GM20431 (cell line): ENCODE results near the gene PAFAH1B1.
"Not testable (repeated sequence)": the region's sequence is repeated elsewhere in the genome, so short reads cannot be mapped to it uniquely, and the experiment has no call there.

Experiments
- in situ Hi-C: fragments of 300-500 bp; cut with MseI, MboI; formaldehyde crosslinking; loops from one replicate; pipeline ENCODE4 v1.15.0; 2020; ENCODE audit warnings: low sequenced_read_pairs; ENCODE audit not compliant: unreplicated experiment

Gene PAFAH1B1

DNA sequence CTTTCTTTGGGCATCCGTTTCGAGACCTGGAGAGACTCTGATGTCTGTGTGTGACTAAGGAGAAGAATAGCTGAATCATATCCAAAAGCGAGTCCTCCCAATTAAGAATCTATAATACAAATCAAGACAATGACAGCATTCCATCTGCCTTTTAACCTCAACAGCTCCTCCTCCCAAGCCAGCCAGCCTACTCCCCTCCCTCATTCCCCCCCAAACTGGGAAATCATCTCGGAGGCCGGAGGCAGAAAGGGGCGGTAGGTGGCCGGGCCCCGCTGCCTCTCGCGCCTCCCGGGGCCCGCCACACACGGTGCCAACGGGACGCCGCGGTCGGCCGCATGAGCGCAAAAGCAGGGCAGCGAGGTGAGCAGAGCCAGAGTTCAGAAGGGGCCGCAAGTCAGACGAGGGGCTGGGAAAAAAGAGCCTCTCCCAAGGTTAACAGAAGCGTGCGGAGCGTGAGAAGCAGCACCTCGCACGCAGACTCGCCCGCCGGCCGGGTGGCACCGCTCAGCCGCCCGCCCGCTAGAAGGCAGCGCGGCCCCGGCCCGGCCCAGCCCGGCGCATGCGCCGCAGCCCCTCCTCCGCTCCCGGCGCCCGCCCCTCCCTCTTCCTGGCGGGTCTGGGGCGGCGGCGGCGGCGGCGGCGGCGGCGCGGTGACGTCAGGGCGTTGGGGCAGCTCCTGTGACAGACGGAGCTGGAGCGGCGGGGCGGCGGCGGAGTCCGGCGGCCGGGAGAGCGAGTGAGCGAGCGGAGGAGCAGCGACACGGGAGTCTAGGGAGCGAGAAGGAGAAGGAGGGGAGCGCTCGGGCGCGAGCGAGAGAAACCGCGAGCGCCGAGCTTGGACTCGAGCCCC, at the start of gene PAFAH1B1:
Gene PAFAH1B1 (plus strand): TSS at position 684 of the 850 bp plus-strand sequence. CDS start 44,635 bp downstream, outside the sequence.
- in situ Hi-C loops, result no loop called here

DNA sequence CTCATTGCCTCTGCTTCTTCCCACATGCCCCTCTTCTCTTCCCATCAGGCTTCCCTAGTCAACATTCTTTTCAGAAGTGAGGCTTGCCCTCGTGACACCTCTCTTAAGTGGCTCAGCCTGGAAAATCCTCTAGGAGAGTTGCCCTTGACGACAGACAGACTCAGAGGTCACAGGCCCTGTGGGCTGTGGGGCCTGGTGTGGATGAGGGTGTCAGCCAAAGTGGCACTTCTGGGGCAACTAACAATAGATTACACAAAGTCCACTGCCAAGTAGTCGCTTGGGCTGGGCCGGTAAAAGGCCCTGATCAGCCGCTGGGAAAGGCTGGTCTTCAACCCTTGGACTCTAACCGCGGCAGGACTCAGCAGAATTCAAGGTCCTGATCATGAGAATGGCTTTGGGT, 48.1 kb upstream of the PAFAH1B1 start:
- in situ Hi-C loops, result no loop called here

DNA sequence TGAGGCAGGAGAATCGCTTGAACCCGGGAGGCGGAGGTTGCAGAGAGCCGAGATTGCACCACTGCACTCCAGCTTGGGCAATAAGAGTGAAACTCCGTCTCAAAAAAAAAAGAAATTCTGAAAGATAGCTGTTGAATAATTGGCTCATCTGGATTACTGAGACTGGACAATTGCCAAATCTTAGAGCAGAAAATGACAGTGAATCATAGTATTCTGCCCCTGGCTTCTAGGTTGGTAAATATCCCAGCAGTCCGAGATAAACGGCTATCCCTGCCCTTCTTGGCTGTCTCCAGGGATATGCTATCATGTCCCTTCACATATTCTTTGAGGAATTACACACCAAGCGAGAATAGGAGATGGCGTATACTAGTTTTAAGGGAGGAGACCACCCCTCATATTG, 46.3 kb upstream of the PAFAH1B1 start:
- in situ Hi-C loops, result no loop called here

GRCh38 chr17:2548026-2548425, 45.4 kb upstream of the PAFAH1B1 start:
- in situ Hi-C loops, result not testable (repeated sequence)

DNA sequence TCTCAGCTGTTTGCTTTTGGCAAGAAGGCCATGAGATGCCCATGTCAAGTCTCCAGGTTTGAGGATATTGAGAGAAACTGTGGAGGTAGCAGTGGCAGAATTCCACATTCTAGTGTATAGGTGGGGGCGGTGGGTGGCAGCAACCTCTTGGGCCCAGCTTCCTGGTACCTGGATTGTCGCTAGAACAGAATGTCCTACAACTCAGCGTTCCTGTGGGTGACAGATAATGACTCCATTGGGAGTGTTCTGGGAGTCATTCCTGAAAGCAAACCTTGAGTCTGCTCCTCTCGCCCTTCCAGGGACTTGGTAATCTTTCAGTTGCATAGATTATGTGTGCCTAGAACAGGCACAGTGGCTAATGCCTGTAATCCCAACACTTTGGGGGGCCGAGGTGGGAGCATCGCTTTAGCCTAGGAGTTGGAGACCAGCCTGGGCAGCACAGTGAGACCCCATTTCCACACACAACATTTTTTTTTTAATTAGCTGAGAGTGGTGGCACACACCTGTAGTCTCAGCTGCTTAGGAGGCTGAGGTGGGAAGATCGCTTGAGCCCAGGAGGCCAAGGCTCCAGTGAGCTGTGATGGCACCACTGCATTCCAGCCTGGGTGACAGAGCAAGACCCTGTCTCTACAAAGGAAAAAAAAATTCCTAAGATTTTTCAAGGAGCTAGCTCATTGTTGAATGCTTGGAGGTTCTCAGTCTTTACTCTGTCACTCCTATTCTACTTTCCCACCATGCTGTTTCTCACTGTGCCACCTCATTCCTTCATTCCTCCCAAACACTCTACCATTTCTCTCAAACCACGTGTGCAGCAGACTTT, 43.9 kb upstream of the PAFAH1B1 start:
- in situ Hi-C loops, result no loop called here

- in situ Hi-C loops, result no loop called here
Observed at GRCh38 chr17:2551493-2551892, 42.0 kb upstream of the PAFAH1B1 start.

- in situ Hi-C loops, result no loop called here
Observed at GRCh38 chr17:2551928-2552327, 41.5 kb upstream of the PAFAH1B1 start.

DNA sequence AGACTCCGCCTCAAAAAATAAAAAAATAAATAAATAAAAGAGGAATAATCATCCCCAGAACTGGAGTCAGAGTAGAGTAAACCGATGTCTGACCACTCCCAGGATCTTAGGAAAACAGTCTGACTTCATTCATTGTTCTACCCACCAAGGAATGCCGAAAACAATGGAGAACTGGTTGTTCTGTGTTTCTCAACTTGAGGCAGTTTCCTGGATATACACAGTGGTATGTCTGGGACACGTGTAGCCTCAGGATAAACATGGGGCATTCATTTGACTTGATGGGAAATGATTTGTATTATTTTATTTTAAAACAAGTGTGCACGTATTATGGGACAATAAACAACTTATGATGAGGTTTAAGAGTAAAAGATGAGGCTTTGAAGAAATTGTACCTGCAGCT, 32.8 kb upstream of the PAFAH1B1 start:
- in situ Hi-C loops, result no loop called here

GRCh38 chr17:2562162-2562858, 31.1 kb upstream of the PAFAH1B1 start:
- in situ Hi-C loops, result no loop called here

DNA sequence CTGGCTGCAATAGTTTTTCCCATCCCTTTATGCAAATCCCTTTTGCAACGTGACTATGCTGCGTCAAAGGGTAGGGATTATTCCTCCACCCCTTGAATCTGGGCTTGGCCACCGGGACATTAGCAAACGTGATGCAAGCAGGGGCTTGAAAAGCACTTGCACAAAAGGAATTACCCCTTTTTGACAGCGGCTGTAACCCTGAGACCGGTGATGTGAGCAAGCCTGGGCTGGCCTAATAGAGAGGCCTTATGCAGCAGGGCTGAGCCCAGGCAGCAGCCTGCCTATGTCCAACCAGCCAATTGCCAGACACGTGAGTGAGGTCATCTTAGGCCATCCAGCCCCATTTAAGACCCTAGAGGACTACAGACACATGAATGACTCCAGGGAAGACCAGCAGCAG, 30.4 kb upstream of the PAFAH1B1 start:
- in situ Hi-C loops, result no loop called here

DNA sequence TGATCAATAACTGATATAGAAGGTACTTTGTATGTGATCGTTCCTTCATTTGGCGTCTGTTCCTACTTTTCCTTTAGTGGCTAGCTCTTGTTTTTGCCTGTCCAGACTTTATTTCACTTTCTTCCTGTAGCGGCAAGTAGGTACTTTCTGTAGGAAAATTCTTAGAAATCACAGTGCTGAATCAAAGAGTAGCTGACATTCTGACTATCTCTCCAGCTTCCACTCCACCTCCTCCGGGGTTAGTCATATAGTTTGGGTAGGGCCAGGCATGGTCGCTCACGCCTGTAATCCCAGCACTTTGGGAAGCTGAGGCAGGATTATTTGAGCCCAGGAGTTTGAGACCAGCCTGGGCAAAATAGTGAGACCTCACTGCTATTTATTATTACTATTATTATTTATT, 29.9 kb upstream of the PAFAH1B1 start:
- in situ Hi-C loops, result no loop called here

- in situ Hi-C loops, result no loop called here
Observed at GRCh38 chr17:2564877-2565276, 28.6 kb upstream of the PAFAH1B1 start.

DNA sequence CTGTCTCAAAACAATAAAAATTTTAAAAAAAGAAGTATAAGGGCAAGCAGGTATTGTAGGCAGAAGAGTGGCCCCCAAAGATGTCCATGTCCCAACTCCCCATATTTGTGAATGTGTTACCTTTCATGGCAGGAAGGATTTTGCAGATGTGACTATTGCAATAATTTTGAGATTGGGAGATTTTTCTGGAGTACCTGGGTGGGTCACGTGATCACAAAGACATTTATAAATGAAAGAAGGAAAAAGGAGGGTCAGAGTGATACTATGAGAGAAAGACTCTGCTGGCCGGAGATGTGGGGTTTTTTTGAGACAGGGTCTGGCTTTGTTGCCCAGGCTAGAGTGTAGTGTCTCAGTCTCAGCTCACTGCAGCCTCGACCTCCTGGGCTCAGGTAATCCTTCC, 27.4 kb upstream of the PAFAH1B1 start:
- in situ Hi-C loops, result no loop called here

- in situ Hi-C loops, result no loop called here
Observed at GRCh38 chr17:2571523-2572303, 21.7 kb upstream of the PAFAH1B1 start.

GRCh38 chr17:2572304-2572609, 21.2 kb upstream of the PAFAH1B1 start:
- in situ Hi-C loops, result not testable (repeated sequence)

GRCh38 chr17:2580151-2580550, 13.3 kb upstream of the PAFAH1B1 start:
- in situ Hi-C loops, result no loop called here

- in situ Hi-C loops, result no loop called here
Observed at GRCh38 chr17:2580661-2581060, 12.8 kb upstream of the PAFAH1B1 start.

DNA sequence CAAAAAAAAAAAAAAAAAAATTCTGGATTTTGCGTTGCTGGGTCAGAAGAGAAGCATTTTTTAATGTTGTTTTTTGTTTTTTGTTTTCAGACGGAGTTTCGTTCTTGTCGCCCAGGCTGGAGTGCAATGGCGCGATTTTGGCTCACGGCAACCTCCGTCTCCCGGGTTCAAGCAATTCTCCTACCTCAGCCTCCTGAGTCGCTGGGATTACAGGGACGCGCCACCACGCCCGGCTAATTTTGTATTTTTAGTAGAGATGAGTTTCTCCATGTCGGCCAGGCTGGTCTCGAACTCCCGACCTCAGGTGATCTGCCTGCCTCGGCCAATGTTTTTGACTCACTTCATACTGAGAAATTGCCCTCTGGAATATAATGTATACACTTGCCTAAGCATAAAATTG, 11.0 kb upstream of the PAFAH1B1 start:
- in situ Hi-C loops, result no loop called here

- in situ Hi-C loops, result no loop called here
Observed at GRCh38 chr17:2591040-2591640, 2.3 kb upstream of the PAFAH1B1 start.
